Activated CD4-positive, alpha-beta T cell treated with anti-CD3 and anti-CD28 coated beads for 36 hours (primary cell): ENCODE results near the gene ARSD. TPM values are rescaled to one million over a fixed set of nuclear protein-coding genes. Genes with fewer than 3 reads are reported as not detected.
"Not testable (repeated sequence)": the region's sequence is repeated elsewhere in the genome, so short reads cannot be mapped to it uniquely, and the experiment has no call there.

ENCODE experiments used
- ATAC-seq: fragments of 200-7000 bp; cut with Tn5 transposase; one replicate; pipeline ENCODE4 v1.10.0; 2021; ENCODE audit warnings: mild to moderate bottlenecking, moderate library complexity
- CTCF ChIA-PET: fragments of 350-600 bp; sonication (Branson Sonifier 250); formaldehyde crosslinking; loops from one replicate; lab custom pipeline; 2021; ENCODE audit warnings: antibody characterized with exemption; lab: Charles Lee
- POLR2A ChIA-PET: fragments of 350-600 bp; sonication (Branson Sonifier 250); formaldehyde crosslinking; loops from one replicate; lab custom pipeline; 2021; ENCODE audit warnings: antibody characterized with exemption, inconsistent platforms; lab: Charles Lee
- DNase-seq: peaks from one replicate; pipeline ENCODE4 v3.0.0-alpha.2; 2020
- H3K27ac Mint-ChIP-seq: one replicate; pipeline ENCODE4 v1.8.0; 2021; ENCODE audit warnings: mixed read lengths
- H3K27me3 Mint-ChIP-seq: one replicate; pipeline ENCODE4 v1.8.0; 2021; ENCODE audit warnings: mixed read lengths
- H3K36me3 Mint-ChIP-seq: one replicate; pipeline ENCODE4 v1.8.0; 2021; ENCODE audit warnings: low read depth, mixed read lengths
- H3K4me1 Mint-ChIP-seq: one replicate; pipeline ENCODE4 v1.8.0; 2021; ENCODE audit warnings: mixed read lengths
- H3K4me3 Mint-ChIP-seq: one replicate; pipeline ENCODE4 v1.8.0; 2021; ENCODE audit warnings: mild to moderate bottlenecking, moderate library complexity, mixed read lengths
- H3K9me3 Mint-ChIP-seq: one replicate; pipeline ENCODE4 v1.8.0; 2021; ENCODE audit warnings: low read depth, mixed read lengths
- intact Hi-C, 2 experiments: fragments of 100-400 bp; cut with DNase I in 1 of 2; cut with micrococcal nuclease in 1 of 2; formaldehyde crosslinking; loops; one replicate each; pipeline versions ENCODE4 v1.14.2 to v1.15.1; 2022 to 2024; cut with DNase I, micrococcal nuclease
- total RNA-seq, 2 experiments: library from RNA; stranded (reverse); gene quantifications; one replicate each; pipeline ENCODE4 v1.2.3, GENCODE V29; 2021

ARSD gene
- total RNA-seq, 2 experiments from 2014 or later: 0.95 to 1.6 TPM

DNA sequence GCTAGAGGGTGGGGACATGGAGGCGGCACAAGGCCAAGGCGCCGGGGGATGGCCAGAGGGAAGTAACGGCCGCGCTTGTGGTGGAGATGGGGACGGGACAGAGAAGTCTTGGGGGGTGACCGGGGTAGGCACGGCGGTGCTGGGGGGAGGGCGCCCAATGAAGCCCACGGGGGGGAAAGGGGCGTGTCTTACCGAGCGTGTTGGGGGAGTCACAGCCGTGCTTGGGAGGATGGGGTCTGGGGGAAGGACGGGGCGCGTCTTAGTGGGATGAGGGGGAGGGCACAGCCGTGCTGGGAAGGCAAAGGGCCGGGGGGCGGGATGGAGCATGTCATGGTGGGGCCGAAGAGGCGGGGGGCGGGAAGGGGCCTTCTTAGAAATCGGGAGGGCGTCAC lies 952 bp downstream of the ARSD start:
- Mint-ChIP-seq H3K27me3 (peaks cover 6% of the 10 kb centered on the region), H3K9me3 (no peaks in the 10 kb centered on the region), H3K27ac (no peak overlapping the region), H3K36me3 (peaks cover 1% of the 10 kb centered on the region), H3K4me1 (no peaks in the 10 kb centered on the region), H3K4me3 (no peak overlapping the region)
- ATAC-seq (no peak), DNase-seq (no peak)
- intact Hi-C loops: no loop called here
- POLR2A ChIA-PET: no interaction called here
- CTCF ChIA-PET: interaction anchor here (1.6 kb wide), 1 partner anchor 115 kb away, joined by 4 read pairs; no protein-coding TSS in a partner anchor

DNA sequence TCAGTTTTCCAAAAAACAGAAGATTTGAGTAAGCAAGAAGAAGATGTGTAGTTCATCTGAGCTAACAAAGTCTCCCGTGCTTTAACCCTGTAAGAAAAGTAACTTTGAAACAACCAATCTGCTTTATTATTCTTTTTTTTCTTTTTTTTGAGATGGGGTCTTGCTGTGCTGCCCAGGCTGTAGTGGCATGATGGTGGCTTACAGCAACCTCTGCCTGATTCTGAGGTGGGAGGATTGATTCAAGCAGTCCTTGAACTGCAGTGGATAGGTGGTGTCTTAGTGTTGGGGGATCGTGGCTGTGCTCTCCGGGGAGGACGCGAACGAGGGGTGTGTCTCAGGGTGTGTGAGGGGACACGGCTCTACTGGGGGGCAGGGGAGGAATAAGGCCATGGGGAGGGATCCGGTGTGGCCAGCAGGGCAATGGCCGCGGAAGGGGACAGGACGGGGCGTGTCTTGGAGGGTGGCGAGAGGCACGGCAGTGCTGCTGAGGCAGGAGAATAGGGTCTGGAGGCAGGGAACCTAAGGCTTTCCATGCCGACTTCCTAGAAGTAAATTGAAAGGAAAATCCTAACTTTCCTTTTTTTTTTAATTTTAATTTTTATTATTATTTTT lies 2.4 kb downstream of the ARSD start:
- no peak overlapping the region for H3K27ac Mint-ChIP-seq
- H3K4me1 Mint-ChIP-seq: no peaks in the 10 kb centered on the region
- no peak for DNase-seq
- no peak for ATAC-seq
- peaks cover 1% of the 10 kb centered on the region for H3K36me3 Mint-ChIP-seq
- intact Hi-C loops: no loop called here
- H3K4me3 Mint-ChIP-seq: no peak overlapping the region
- ChIA-PET CTCF (no interaction called here), POLR2A (no interaction called here)
- peaks cover 6% of the 10 kb centered on the region for H3K27me3 Mint-ChIP-seq
- H3K9me3 Mint-ChIP-seq: no peaks in the 10 kb centered on the region

DNA sequence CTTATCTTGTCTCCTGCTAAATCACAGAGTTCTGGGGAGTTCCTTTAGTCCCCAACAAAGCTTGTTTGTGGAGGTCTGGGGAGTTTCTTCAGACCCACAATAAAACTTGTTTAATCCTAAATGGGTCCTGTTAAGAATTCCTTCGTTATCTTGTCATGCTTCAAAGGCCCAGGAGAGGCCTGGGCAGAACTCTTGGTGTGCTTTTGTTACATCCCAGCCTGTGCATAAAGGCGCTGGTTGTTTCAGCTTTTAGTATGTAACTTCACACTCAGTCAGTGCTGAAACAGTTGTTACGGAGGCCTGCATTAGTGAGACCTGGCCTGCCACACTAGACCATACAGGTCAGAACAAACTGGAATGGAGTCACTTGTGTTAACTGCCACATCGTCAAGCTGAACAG lies 2.9 kb downstream of the ARSD start:
- POLR2A ChIA-PET, H3K9me3 Mint-ChIP-seq, DNase-seq, CTCF ChIA-PET, H3K27ac Mint-ChIP-seq, H3K4me3 Mint-ChIP-seq, intact Hi-C loops, H3K27me3 Mint-ChIP-seq, H3K36me3 Mint-ChIP-seq, ATAC-seq, H3K4me1 Mint-ChIP-seq: not testable (repeated sequence)

DNA sequence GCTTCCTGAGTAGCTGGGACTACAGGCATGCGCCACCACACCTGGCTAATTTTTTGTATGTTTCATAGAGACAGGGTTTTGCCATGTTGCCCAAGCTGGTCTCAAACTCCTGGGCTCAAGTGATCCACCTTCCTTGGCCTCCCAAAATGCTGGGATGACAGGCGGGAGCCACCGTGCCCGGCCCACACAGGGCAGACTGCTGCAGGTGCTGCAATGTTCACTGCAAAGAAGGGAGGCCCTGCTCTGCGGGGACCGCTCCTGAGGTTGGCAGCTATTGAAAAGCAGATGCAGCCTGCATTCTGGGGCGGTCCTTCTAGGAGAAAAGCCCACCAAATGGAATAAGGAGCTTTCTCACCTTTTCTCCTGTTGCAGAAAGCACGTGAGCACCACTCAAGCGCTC lies 5.0 kb downstream of the ARSD start:
- Mint-ChIP-seq H3K27ac (no peak overlapping the region), H3K27me3 (peaks cover 2% of the 10 kb centered on the region), H3K36me3 (peaks cover 1% of the 10 kb centered on the region), H3K9me3 (no peaks in the 10 kb centered on the region), H3K4me3 (no peak overlapping the region), H3K4me1 (no peaks in the 10 kb centered on the region)
- DNase-seq (no peak), ATAC-seq (no peak)
- intact Hi-C loops: no loop called here
- ChIA-PET POLR2A (no interaction called here), CTCF (no interaction called here)

DNA sequence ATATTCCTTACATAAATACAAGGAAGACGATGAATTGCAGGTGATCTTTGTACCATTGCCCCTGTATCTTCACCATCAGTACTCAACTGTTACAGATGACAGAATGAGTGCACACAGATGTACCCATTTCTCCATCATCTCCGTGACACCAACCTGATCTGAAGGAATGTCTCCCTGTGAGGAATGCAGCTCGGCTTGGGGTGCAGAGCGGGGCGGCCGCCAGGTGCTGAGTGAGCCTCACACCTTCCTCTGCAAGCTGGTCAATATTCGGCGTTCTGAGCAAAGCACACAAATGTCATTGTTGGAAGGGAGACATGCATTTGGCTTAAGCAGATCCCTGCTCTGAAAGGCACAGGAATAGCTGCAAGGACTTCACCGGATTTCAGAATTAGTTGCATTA lies 7.4 kb downstream of the ARSD start:
- Mint-ChIP-seq H3K9me3 (no peaks in the 10 kb centered on the region), H3K27me3 (peaks cover under 1% of the 10 kb centered on the region), H3K4me1 (no peaks in the 10 kb centered on the region), H3K27ac (no peak overlapping the region), H3K36me3 (no peaks in the 10 kb centered on the region), H3K4me3 (no peak overlapping the region)
- POLR2A ChIA-PET: no interaction called here
- ATAC-seq (no peak), DNase-seq (no peak)
- CTCF ChIA-PET: no interaction called here
- intact Hi-C loops: no loop called here

DNA sequence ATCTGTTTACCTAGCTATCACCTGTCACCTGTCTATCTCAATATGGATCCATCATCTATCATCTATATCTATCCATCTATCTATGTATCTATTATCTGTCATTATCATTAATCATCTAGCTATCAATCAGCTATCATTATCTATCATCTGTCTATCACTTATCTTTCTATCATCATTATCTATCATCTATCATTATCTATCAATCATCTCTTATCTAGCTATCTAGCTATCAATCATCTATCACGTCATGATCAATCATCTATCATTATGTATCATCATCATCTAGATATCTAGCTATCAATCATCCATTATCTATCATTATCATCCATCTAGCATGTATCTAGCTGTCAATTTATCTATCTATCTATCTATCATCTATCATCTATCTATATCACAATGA lies 7.9 kb downstream of the ARSD start:
- CTCF ChIA-PET: no interaction called here
- no peak overlapping the region for H3K4me3 Mint-ChIP-seq
- intact Hi-C loops: no loop called here
- POLR2A ChIA-PET: no interaction called here
- H3K4me1 Mint-ChIP-seq: no peaks in the 10 kb centered on the region
- ATAC-seq: no peak
- DNase-seq: no peak
- H3K27ac Mint-ChIP-seq: no peak overlapping the region
- peaks cover 2% of the 10 kb centered on the region for H3K9me3 Mint-ChIP-seq
- H3K36me3 Mint-ChIP-seq: no peaks in the 10 kb centered on the region
- no peaks in the 10 kb centered on the region for H3K27me3 Mint-ChIP-seq

DNA sequence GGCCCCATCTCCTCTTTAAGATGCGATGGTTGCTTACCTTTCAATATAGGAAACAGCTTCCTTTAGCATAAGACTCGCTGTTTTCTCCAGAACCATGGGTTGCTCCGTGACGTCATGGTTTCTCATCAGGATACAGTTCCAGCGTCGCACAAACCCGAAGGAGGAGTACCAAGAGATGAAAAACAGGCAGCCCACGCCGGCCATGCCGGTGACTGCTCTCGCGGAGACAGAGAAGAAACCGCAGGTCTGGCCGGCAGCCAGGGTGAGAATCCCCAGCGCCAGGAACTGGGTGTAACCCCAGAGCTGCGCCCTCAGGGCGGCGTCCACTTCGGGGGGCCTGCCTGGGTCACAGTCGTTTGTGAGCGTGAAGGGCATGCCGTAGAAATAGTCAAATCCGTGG lies 11.4 kb downstream of the ARSD start:
- DNase-seq (no peak), ATAC-seq (no peak)
- Mint-ChIP-seq H3K27ac (no peak overlapping the region), H3K9me3 (peaks cover 2% of the 10 kb centered on the region), H3K27me3 (no peaks in the 10 kb centered on the region), H3K36me3 (no peaks in the 10 kb centered on the region), H3K4me1 (no peaks in the 10 kb centered on the region), H3K4me3 (no peak overlapping the region)
- POLR2A ChIA-PET: no interaction called here
- CTCF ChIA-PET: no interaction called here
- intact Hi-C loops: no loop called here

DNA sequence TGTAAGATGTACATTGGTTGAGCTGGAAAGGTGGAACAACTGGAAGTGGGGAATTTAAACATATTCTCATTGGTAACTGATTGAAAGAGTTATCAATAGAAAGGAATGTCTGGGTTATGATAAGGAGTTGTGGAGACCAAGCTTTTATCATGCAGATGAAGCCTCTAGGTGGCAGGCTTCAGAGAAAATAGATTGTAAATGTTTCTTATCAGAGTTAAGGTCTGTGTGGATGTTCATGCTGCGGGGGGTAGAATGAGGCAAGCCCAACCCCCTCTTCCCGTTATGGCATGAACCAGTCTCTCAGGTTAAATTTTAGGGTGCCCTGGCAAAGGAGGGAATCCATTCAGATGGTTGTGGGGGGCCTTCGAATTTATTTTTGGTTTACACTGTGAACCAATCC lies 16.0 kb downstream of the ARSD start:
- no peak for ATAC-seq
- ChIA-PET CTCF (interaction anchor here (0.6 kb wide), 1 partner anchor 29 kb away, joined by 3 read pairs; no protein-coding TSS in a partner anchor), POLR2A (no interaction called here)
- peaks cover 2% of the 10 kb centered on the region for H3K9me3 Mint-ChIP-seq
- no peak for DNase-seq
- intact Hi-C loops: no loop called here
- no peak overlapping the region for H3K4me3 Mint-ChIP-seq
- H3K4me1 Mint-ChIP-seq: no peaks in the 10 kb centered on the region
- H3K36me3 Mint-ChIP-seq: no peaks in the 10 kb centered on the region
- H3K27me3 Mint-ChIP-seq: no peaks in the 10 kb centered on the region
- no peak overlapping the region for H3K27ac Mint-ChIP-seq

DNA sequence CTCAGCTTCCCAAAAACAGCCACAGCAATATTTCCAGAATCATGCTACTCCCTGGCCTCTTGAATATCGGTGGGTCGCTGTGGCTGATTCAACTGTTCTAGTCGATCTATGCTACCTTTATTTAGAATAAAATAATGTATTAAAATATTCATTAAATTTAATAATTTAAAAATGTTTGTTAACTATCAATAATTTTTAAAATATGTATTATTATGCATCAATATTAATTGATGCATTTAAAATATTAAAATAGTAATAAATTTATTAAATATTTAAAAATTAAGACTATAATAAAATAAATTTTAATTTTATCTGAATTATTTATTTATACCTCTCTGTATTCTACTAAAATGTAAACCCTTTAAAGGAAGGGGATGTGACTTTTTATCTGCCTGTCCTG lies 19.0 kb downstream of the ARSD start:
- ChIA-PET POLR2A (no interaction called here), CTCF (no interaction called here)
- intact Hi-C loops: no loop called here
- DNase-seq (no peak), ATAC-seq (no peak)
- H3K36me3 Mint-ChIP-seq: peaks cover 3% of the 10 kb centered on the region
- no peak overlapping the region for H3K27ac Mint-ChIP-seq
- H3K4me3 Mint-ChIP-seq: no peak overlapping the region
- H3K4me1 Mint-ChIP-seq: no peaks in the 10 kb centered on the region
- no peaks in the 10 kb centered on the region for H3K27me3 Mint-ChIP-seq
- H3K9me3 Mint-ChIP-seq: no peaks in the 10 kb centered on the region

DNA sequence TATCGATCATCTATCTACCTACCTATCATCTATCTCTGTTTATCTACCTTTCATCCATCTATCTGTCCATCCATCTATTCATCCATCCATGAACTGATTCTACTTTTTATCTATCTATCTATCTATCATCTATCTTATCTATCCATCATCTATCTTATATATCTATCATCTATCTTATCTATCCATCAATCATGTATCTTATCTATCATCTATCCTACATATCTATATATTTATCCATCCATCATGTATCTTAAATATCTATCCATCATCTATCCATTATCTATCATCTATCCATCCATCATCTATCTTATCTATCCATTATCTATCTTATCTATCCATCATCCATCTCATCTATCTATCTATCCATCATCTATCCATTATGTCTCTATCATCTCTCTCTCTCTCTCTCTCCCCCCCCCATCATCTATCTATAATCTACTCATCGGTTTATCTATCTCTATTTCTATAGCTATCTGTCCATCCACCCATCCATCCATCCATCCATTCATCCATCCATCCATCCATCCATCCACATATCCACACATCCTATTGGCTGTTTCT lies 20.9 kb downstream of the ARSD start:
- Mint-ChIP-seq H3K4me1 (no peaks in the 10 kb centered on the region), H3K4me3 (no peak overlapping the region), H3K27me3 (no peaks in the 10 kb centered on the region), H3K9me3 (peaks cover 2% of the 10 kb centered on the region), H3K27ac (no peak overlapping the region), H3K36me3 (peaks cover 3% of the 10 kb centered on the region)
- no peak for DNase-seq
- intact Hi-C loops: no loop called here
- POLR2A ChIA-PET: no interaction called here
- CTCF ChIA-PET: interaction anchor here (0.6 to 0.7 kb wide), 2 partner anchors 67 to 531 kb away, joined by 3 to 4 read pairs; no protein-coding TSS in a partner anchor
- no peak for ATAC-seq

DNA sequence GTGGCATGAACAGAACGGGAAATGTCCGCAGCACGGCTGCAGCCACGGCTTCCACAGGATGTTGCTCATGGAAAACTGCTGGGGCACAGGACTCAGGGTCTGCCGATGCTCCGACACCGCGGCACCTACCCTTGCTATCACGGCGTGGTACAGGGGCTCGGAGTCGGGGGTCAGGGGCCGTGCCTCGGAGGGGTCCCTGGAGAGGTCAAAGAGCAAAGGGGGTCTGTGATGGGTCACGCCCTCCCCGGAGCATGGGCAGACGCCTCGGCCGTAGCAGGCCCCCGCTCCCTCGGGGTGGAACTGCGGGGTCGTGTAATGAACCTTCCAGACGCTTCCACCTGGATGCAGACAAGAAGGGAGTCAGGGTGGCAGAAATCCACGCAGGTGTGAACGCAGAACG lies 21.8 kb downstream of the ARSD start:
- H3K27me3 Mint-ChIP-seq: no peaks in the 10 kb centered on the region
- H3K27ac Mint-ChIP-seq: no peak overlapping the region
- ChIA-PET CTCF (no interaction called here), POLR2A (no interaction called here)
- peaks cover 6% of the 10 kb centered on the region for H3K9me3 Mint-ChIP-seq
- H3K4me3 Mint-ChIP-seq: no peak overlapping the region
- H3K4me1 Mint-ChIP-seq: no peaks in the 10 kb centered on the region
- DNase-seq (no peak), ATAC-seq (no peak)
- intact Hi-C loops: no loop called here
- peaks cover 3% of the 10 kb centered on the region for H3K36me3 Mint-ChIP-seq

DNA sequence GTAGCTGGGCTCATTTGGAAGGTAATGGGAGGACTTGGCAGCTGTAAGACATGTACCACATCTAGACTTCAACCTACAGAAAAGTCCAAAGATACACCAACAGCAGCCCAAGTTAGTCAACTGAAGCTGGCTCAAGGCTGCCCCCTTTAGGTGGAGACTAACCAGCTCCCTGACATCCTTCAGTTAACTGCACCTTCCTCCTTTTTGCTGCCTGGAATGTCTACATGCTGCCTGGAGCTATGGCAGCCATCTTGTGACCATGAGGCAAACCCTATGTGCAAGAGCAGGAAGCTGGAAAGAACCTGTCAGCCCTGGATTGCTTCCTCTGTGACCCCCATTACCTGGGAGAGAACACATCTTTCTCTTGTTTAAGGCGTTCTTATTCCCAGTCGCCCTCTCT lies 25.8 kb downstream of the ARSD start:
- H3K27ac Mint-ChIP-seq: no peak overlapping the region
- intact Hi-C loops: no loop called here
- no peak overlapping the region for H3K4me3 Mint-ChIP-seq
- ChIA-PET POLR2A (no interaction called here), CTCF (interaction anchor here (0.9 kb wide), 1 partner anchor 88 kb away, joined by 3 read pairs; no protein-coding TSS in a partner anchor)
- peaks cover 3% of the 10 kb centered on the region for H3K36me3 Mint-ChIP-seq
- DNase-seq (no peak), ATAC-seq (no peak)
- no peaks in the 10 kb centered on the region for H3K27me3 Mint-ChIP-seq
- peaks cover 3% of the 10 kb centered on the region for H3K4me1 Mint-ChIP-seq
- H3K9me3 Mint-ChIP-seq: peaks cover 6% of the 10 kb centered on the region
